ENCODE measurements around the gene ERCC5. TPM values are rescaled to one million over a fixed set of nuclear protein-coding genes. Genes with fewer than 3 reads are reported as not detected.

ERCC5 gene
- total RNA-seq, 1 donor from 2014 or later, result 51.3 TPM

DNA sequence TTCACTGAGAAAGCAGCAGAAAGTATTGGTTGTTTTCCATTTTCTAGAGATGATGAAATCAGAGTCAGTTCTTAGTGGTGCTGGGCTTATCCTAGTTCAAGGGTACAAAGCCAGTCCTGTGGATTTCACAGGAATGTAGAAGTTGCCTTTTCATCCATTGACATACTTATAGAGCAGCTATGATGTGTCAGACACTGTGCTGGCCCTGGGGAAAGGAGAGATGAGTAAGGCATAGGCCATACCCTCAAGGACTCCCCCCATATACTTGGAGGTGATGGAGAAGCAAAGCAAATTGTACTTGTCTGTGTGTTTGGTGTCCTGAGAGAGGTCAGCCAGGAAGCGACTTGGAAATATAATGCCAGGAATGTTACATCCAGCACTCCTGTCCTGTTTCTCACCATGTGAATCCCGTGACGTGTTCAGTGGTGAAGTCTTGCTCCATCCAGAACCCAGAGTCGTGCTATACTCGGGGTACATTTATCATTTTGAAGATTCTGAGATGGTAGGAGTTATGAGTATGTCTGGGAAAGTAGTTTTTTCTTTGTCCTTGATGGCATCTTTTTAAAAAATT, 22.6 kb downstream of the ERCC5 start:
- intact Hi-C loops (cut with DNase I), result no loop called here
- peak in 1 of 2 donors; percentile 18 for ATAC-seq
- H3K4me1 ChIP-seq, result no peaks in the 10 kb centered on the region
- no peak overlapping the region for H3K4me3 ChIP-seq
- no peak overlapping the region for H3K27ac ChIP-seq
- H3K36me3 ChIP-seq, result peaks cover 85% of the 10 kb centered on the region
- no peak for TF ChIP-seq CTCF (IDR thresholded peaks at IDR 0.05)
- no peaks in the 10 kb centered on the region for H3K27me3 ChIP-seq (ENCODE audit: low read depth)
- H3K9me3 ChIP-seq, result no peaks in the 10 kb centered on the region
- DNase-seq, result no peak

DNA sequence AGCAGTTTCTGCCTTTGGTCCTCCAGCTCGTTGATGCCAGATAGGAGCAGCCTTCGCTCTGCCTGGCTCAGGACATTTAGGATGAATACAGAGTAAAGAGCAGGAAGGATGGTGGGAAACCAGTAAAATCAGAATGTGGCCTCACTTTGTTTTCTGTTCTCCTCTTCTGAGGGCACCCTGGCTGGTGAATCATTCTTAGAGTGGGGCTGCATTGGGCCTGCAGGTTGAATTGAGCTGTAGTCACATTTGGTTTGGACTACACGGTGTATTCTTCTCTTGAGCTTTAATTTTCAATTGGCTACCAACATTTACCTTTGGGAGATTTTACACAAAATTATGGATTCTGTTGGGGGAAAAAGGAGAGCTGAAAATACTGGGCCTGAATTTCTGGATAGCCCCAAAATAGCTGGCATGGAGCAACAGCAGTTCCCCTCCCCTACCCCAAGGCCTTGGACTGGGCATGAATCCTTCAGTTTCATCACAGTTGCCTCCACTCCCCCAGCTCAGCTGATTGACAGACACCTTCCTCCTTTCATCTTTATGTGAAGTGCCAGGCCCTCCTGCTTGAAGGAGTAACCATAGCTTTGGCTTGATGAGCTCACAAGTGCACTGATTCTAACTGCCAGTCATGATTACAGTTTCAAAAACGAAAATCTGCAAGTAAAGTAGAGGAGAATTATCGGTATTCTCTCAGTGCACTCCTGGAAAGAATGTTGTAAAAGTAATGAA, 24.3 kb downstream of the ERCC5 start:
- DNase-seq (no peak), ATAC-seq (peak in 1 of 2 donors; percentile 30)
- H3K9me3 ChIP-seq, result no peaks in the 10 kb centered on the region
- H3K4me1 ChIP-seq, result no peaks in the 10 kb centered on the region
- H3K4me3 ChIP-seq, result no peak overlapping the region
- TF ChIP-seq CTCF (IDR thresholded peaks at IDR 0.05), result no peak
- H3K36me3 ChIP-seq, result peaks cover 87% of the 10 kb centered on the region
- intact Hi-C loops (cut with DNase I), result no loop called here
- no peak overlapping the region for H3K27ac ChIP-seq
- H3K27me3 ChIP-seq (ENCODE audit: low read depth), result no peaks in the 10 kb centered on the region

GRCh38 chr13:102870677-102871415, 25.0 kb downstream of the ERCC5 start:
- peak; percentile 66 for TF ChIP-seq CTCF (IDR thresholded peaks at IDR 0.05)
- H3K27ac ChIP-seq, result no peak overlapping the region
- peak; percentile 62 for DNase-seq
- H3K4me1 ChIP-seq, result no peaks in the 10 kb centered on the region
- H3K4me3 ChIP-seq, result no peak overlapping the region
- peak; percentile 74 to 78 for ATAC-seq
- peaks cover 87% of the 10 kb centered on the region for H3K36me3 ChIP-seq
- intact Hi-C loops (cut with DNase I), result no loop called here
- H3K27me3 ChIP-seq (ENCODE audit: low read depth), result no peaks in the 10 kb centered on the region
- H3K9me3 ChIP-seq, result no peaks in the 10 kb centered on the region

DNA sequence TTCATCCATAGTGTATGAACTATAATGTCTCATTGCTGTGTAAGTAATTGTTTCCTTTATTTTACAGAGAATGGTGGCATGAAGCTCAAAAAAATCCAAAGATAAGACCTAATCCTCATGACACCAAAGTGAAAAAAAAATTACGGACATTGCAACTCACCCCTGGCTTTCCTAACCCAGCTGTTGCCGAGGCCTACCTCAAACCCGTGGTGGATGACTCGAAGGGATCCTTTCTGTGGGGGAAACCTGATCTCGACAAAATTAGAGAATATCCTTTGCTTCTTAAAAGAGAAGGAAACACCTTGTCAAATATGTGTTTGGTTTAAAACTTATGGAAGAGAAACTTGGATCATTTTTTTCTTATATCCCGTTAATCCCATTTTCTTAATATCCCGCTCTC, 26.3 kb downstream of the ERCC5 start:
- Histone ChIP-seq H3K4me3 (no peak overlapping the region), H3K27ac (no peak overlapping the region), H3K9me3 (no peaks in the 10 kb centered on the region), H3K36me3 (peaks cover 87% of the 10 kb centered on the region), H3K27me3 (ENCODE audit: low read depth) (no peaks in the 10 kb centered on the region), H3K4me1 (no peaks in the 10 kb centered on the region)
- no peak for TF ChIP-seq CTCF (IDR thresholded peaks at IDR 0.05)
- intact Hi-C loops (cut with DNase I), result no loop called here
- DNase-seq (no peak), ATAC-seq (no peak)

DNA sequence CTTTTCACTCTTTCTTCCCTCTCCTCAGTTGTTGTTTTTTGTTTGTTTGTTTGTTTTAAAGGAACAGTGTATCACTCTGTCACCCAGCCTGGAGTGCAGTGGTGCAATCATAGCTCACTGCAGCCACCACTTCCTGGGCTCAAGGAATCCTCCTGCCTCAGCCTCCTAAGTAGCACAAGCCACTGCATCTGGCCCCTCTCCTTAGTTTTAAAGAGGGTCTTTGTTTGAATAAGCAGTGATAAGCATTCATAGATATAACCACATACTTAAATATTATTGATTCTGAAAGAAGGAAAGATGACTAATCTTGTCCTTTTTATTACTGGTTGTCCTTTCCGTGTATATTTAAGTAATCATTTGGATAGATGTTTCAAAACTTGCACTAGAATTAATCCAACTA, 26.7 kb downstream of the ERCC5 start:
- H3K27me3 ChIP-seq (ENCODE audit: low read depth), result no peaks in the 10 kb centered on the region
- intact Hi-C loops (cut with DNase I), result no loop called here
- H3K4me1 ChIP-seq, result no peaks in the 10 kb centered on the region
- no peak for TF ChIP-seq CTCF (IDR thresholded peaks at IDR 0.05)
- DNase-seq (no peak), ATAC-seq (no peak)
- peaks cover 87% of the 10 kb centered on the region for H3K36me3 ChIP-seq
- H3K4me3 ChIP-seq, result no peak overlapping the region
- H3K9me3 ChIP-seq, result no peaks in the 10 kb centered on the region
- no peak overlapping the region for H3K27ac ChIP-seq
